Measurements from ENCODE around the gene ZDHHC7.

GRCh38 chr16:85003725-85004586 is 7.4 kb downstream of the ZDHHC7 start:
- TF ChIP-seq EZH2 (IDR thresholded peaks at IDR 0.05; ENCODE audit: borderline replicate concordance, low read length) (no peak), CTCF (IDR thresholded peaks at IDR 0.05; ENCODE audit: low read length) (no peak)

Data from OCI-LY1 (cell line).